KMS-11 (cell line): Measurements from ENCODE around the gene CRYL1.

Source experiments
- H2AFZ ChIP-seq: fragments of 200-600 bp; sonication (generic); 2 replicates; pipeline ENCODE4 v1.6.1; 2016; ENCODE audit warnings: antibody characterized with exemption, mixed run types, low read depth
- H3K27ac ChIP-seq: fragments of 200-600 bp; sonication (generic); 2 replicates; pipeline ENCODE4 v1.6.1; 2016; ENCODE audit warnings: mild to moderate bottlenecking, mixed run types
- H3K27me3 ChIP-seq: fragments of 200-600 bp; sonication (generic); 2 replicates; pipeline ENCODE4 v1.6.1; 2017; ENCODE audit warnings: mild to moderate bottlenecking, low read depth, mixed run types, moderate library complexity; ENCODE audit not compliant: insufficient read depth
- H3K36me3 ChIP-seq: fragments of 200-600 bp; sonication (generic); 2 replicates; pipeline ENCODE4 v1.6.1; 2017; ENCODE audit warnings: mild to moderate bottlenecking, mixed run types; ENCODE audit not compliant: insufficient read depth
- H3K4me1 ChIP-seq: fragments of 200-600 bp; sonication (generic); 2 replicates; pipeline ENCODE4 v1.6.1; 2016; ENCODE audit warnings: mild to moderate bottlenecking, low read depth, mixed run types; ENCODE audit not compliant: poor library complexity, severe bottlenecking
- H3K4me2 ChIP-seq: fragments of 200-600 bp; sonication (generic); 2 replicates; pipeline ENCODE4 v1.7.0; 2016; ENCODE audit warnings: mild to moderate bottlenecking, mixed run types
- H3K4me3 ChIP-seq: fragments of 200-600 bp; sonication (generic); IDR thresholded peaks from 2 replicates; pipeline ENCODE4 v1.6.1; 2017; ENCODE audit warnings: low read depth, low read length, mixed read lengths; ENCODE audit not compliant: insufficient read depth
- H3K79me2 ChIP-seq: fragments of 200-600 bp; sonication (generic); 2 replicates; pipeline ENCODE4 v1.6.1; 2016; ENCODE audit warnings: low read depth, mixed run types; ENCODE audit not compliant: insufficient read depth
- H3K9ac ChIP-seq: fragments of 200-600 bp; sonication (generic); 2 replicates; pipeline ENCODE4 v1.6.1; 2016; ENCODE audit warnings: mild to moderate bottlenecking, mixed run types
- H4K20me1 ChIP-seq: fragments of 200-600 bp; sonication (generic); 2 replicates; pipeline ENCODE4 v1.6.1; 2016; ENCODE audit warnings: mild to moderate bottlenecking, mixed run types; ENCODE audit not compliant: insufficient read depth
- CTCF ChIP-seq: fragments of 200-600 bp; sonication (generic); conservative IDR thresholded peaks from 2 replicates; pipeline ENCODE4 v1.6.1; 2017; ENCODE audit warnings: low read depth, mild to moderate bottlenecking, antibody characterized with exemption, low read length, moderate library complexity, mixed read lengths

CRYL1 gene

GRCh38 chr13:20363603-20364002, 162.1 kb downstream of the CRYL1 start:
- no peaks in the 10 kb centered on the region for H4K20me1 ChIP-seq
- no peak overlapping the region for H3K4me3 ChIP-seq
- no peak overlapping the region for H3K4me2 ChIP-seq
- no peaks in the 10 kb centered on the region for H3K27me3 ChIP-seq
- TF ChIP-seq CTCF: no peak
- H3K36me3 ChIP-seq: no peaks in the 10 kb centered on the region
- H3K27ac ChIP-seq: no peak overlapping the region
- H3K9ac ChIP-seq: no peak overlapping the region
- H2AFZ ChIP-seq: no peak overlapping the region
- no peaks in the 10 kb centered on the region for H3K4me1 ChIP-seq
- no peaks in the 10 kb centered on the region for H3K79me2 ChIP-seq

DNA sequence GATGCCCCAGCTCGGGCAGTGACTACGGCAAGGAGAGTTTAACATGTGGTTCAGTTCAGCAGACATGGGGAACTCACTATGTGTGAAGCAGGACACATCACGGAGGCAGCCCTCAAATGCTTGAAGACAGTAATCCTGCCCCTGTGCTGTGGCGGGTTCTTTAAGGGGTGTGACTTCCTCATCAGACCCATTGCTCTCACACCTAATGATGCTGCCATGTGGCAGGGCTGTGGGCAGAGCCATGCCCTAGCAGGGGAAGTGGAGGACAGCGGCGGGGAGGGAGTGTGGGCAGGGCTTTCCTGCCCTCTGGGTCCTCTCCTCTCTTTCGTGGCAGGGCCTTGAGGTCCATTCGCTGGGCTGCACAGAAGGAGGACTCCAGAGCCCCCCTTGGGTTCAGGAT, 162.5 kb downstream of the CRYL1 start:
- Histone ChIP-seq H3K36me3 (no peaks in the 10 kb centered on the region), H2AFZ (no peak overlapping the region), H4K20me1 (no peaks in the 10 kb centered on the region), H3K27me3 (no peaks in the 10 kb centered on the region), H3K4me3 (no peak overlapping the region), H3K9ac (no peak overlapping the region), H3K27ac (no peak overlapping the region), H3K4me1 (no peaks in the 10 kb centered on the region), H3K79me2 (no peaks in the 10 kb centered on the region), H3K4me2 (no peak overlapping the region)
- TF ChIP-seq CTCF: no peak

GRCh38 chr13:20362484-20363041, 163.1 kb downstream of the CRYL1 start:
- Histone ChIP-seq H3K9ac (no peak overlapping the region), H2AFZ (no peak overlapping the region), H3K4me2 (no peak overlapping the region), H3K36me3 (no peaks in the 10 kb centered on the region), H3K27ac (no peak overlapping the region), H3K4me1 (no peaks in the 10 kb centered on the region), H3K27me3 (no peaks in the 10 kb centered on the region), H3K4me3 (no peak overlapping the region), H4K20me1 (no peaks in the 10 kb centered on the region), H3K79me2 (no peaks in the 10 kb centered on the region)
- TF ChIP-seq CTCF: no peak

DNA sequence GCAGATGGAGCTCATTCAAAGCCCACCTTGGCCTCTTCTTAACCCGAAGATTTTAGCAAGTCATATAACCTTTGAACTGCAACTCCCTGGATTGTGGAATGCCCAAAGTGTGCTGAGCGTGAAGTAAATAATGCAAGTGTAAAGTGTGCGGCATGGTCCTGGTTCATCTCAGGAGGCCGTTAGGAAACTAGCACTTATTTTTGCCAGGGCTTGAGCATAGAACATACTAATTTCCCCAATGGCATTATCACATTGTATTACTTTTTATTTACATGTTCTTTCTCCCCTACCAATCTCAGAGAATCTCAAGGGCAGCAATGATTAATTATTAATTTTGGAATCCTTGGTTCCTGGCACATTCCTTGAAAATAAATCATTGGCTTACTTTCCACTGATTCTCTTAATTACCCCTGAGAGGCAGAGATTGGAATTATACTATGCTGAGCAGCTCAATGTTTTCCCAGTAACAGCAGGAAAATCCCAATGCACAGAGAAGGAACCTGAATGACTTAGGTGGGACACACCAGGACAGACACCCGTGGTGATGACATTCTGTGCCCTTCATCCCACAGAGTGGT, 164.7 kb downstream of the CRYL1 start:
- Histone ChIP-seq H4K20me1 (no peaks in the 10 kb centered on the region), H3K36me3 (no peaks in the 10 kb centered on the region), H3K4me3 (no peak overlapping the region), H3K9ac (no peak overlapping the region), H2AFZ (no peak overlapping the region), H3K4me2 (no peak overlapping the region), H3K27ac (no peak overlapping the region), H3K27me3 (no peaks in the 10 kb centered on the region), H3K4me1 (no peaks in the 10 kb centered on the region), H3K79me2 (no peaks in the 10 kb centered on the region)
- no peak for TF ChIP-seq CTCF
